Measurements from ENCODE around the gene PITX1. TPM values are rescaled to one million over a fixed set of nuclear protein-coding genes. Genes with fewer than 3 reads are reported as not detected.

The PITX1 gene
- total RNA-seq, 4 donors from 2014 or later = 0.15 to 3.9 (median 1.6) TPM

GRCh38 chr5:135076051-135076491, 42.0 kb upstream of the PITX1 start:
- TF ChIP-seq POLR2A (IDR thresholded peaks at IDR 0.05) (no peak), CTCF (IDR thresholded peaks at IDR 0.05) (no peak)
- intact Hi-C loops (cut with DNase I; ENCODE audit: low total_unique reads) = no loop called here
- DNase-seq (ENCODE audit: low spot score in 2 of 2) = no peak
- WGBS, 2 donors = 45 to 48% methylated on average over 12 of the region's 12 CpGs
- H3K4me3 ChIP-seq (ENCODE audit: low read depth, poor library complexity, severe bottlenecking) = no peak overlapping the region

- H3K4me3 ChIP-seq (ENCODE audit: low read depth, poor library complexity, severe bottlenecking) = no peak overlapping the region
- no peak for TF ChIP-seq CTCF (IDR thresholded peaks at IDR 0.05)
- no peak for TF ChIP-seq POLR2A (IDR thresholded peaks at IDR 0.05)
- intact Hi-C loops (cut with DNase I; ENCODE audit: low total_unique reads) = no loop called here
- DNase-seq (ENCODE audit: low spot score in 2 of 2) = peak in 1 of 2 donors; percentile 76
- WGBS, 2 donors = 70 to 72% methylated on average over 4 of the region's 4 CpGs
Measured at GRCh38 chr5:135075621-135076020, 41.6 kb upstream of the PITX1 start.

GRCh38 chr5:135073761-135074345, 39.8 kb upstream of the PITX1 start:
- no peak for TF ChIP-seq POLR2A (IDR thresholded peaks at IDR 0.05)
- TF ChIP-seq CTCF (IDR thresholded peaks at IDR 0.05) = no peak
- no peak overlapping the region for H3K4me3 ChIP-seq (ENCODE audit: low read depth, poor library complexity, severe bottlenecking)
- 61 to 69% methylated on average over 8 of the region's 8 CpGs for WGBS, 2 donors
- peak in 1 of 2 donors; percentile 82 for DNase-seq (ENCODE audit: low spot score in 2 of 2)
- intact Hi-C loops (cut with DNase I; ENCODE audit: low total_unique reads) = no loop called here

GRCh38 chr5:135072387-135073281, 38.6 kb upstream of the PITX1 start:
- DNase-seq (ENCODE audit: low spot score in 2 of 2) = peak in 1 of 2 donors; percentile 72
- H3K4me3 ChIP-seq (ENCODE audit: low read depth, poor library complexity, severe bottlenecking) = no peak overlapping the region
- TF ChIP-seq POLR2A (IDR thresholded peaks at IDR 0.05) (no peak), CTCF (IDR thresholded peaks at IDR 0.05) (no peak)
- whole genome bisulfite sequencing, 2 donors = 44 to 51% methylated on average over 13 of the region's 13 CpGs
- intact Hi-C loops (cut with DNase I; ENCODE audit: low total_unique reads) = no loop called here

- no peak overlapping the region for H3K4me3 ChIP-seq (ENCODE audit: low read depth, poor library complexity, severe bottlenecking)
- WGBS, 2 donors = 93% methylated on average over 5 to 6 of the region's 6 CpGs
- intact Hi-C loops (cut with DNase I; ENCODE audit: low total_unique reads) = no loop called here
- DNase-seq (ENCODE audit: low spot score in 2 of 2) = no peak
- TF ChIP-seq CTCF (IDR thresholded peaks at IDR 0.05) (no peak), POLR2A (IDR thresholded peaks at IDR 0.05) (no peak)
Measured at GRCh38 chr5:135071311-135071710, 37.3 kb upstream of the PITX1 start.

Data from lower leg skin (tissue), 4 donors.